KBM-7 (cell line): ENCODE data around the gene ZNF260.

Experiments used
- DNase-seq: peaks from one replicate; pipeline ENCODE4 v3.0.0-alpha.2; 2015
- in situ Hi-C: fragments of 300-500 bp; cut with MboI; formaldehyde crosslinking; loops from 2 replicates; pipeline ENCODE4 v1.14.3; 2020; ENCODE audit warnings: low sequenced_read_pairs, low pct_unique_long_range_greater_than_20kb, mixed read lengths

The ZNF260 gene

GRCh38 chr19:36528194-36528920, at the start of gene ZNF260:
Gene ZNF260 (minus strand): TSS chr19:36528271. CDS start chr19:36515238, 13,033 bp downstream.
- in situ Hi-C loops: no loop called here
- DNase-seq: peak; percentile 94

- in situ Hi-C loops: no loop called here
- DNase-seq: no peak
Observed at GRCh38 chr19:36577271-36577996, 49.4 kb upstream of the ZNF260 start.

GRCh38 chr19:36574741-36575140, 46.7 kb upstream of the ZNF260 start:
- no peak for DNase-seq
- in situ Hi-C loops: no loop called here

GRCh38 chr19:36573895-36574720, 46.0 kb upstream of the ZNF260 start:
- in situ Hi-C loops: no loop called here
- peak; percentile 48 for DNase-seq

GRCh38 chr19:36573020-36573894, 45.2 kb upstream of the ZNF260 start, which contains the start of gene ZNF529:
Gene ZNF529 (minus strand): TSS chr19:36573292. CDS start chr19:36572346, 946 bp downstream.
- DNase-seq: peak; percentile 96
- in situ Hi-C loops: no loop called here

DNA sequence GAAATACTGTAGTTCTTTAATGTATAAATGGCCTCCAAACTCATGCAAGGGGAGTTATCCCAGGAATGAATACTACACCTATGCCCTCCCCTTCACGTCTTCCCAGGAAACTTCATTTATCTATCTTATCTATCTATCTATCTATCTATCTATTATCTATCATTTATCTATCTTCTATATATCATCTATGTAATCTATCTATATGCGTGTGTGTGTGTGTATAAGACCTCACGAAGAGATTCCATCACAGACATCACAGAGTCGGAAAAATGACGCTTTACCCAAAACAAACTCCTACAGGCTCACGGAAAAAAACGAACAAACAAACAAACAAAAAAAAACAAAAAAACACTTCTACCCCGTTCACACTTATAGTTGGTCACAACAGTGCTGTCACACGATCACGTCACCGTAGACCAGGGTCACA, 44.5 kb upstream of the ZNF260 start:
- in situ Hi-C loops: no loop called here
- no peak for DNase-seq

DNA sequence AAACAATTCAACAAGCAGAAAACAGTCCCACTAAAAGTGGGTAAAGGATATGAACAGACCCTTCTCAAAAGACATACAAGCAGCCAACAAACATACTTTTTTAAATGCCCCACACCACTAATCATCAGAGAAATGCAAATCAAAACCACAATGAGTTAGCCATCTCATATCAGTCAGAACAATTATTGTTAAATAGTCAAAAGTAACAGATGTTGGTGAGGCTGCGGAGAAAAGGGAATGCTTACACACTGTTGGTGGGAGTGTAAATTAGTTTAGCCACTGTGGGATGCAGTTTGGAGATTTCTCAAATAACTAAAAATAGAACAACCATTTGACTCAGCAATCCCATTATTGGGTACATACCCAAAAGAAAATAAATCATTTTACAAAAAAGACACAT, 36.3 kb upstream of the ZNF260 start:
- no peak for DNase-seq
- in situ Hi-C loops: no loop called here

- DNase-seq: peak; percentile 45
- in situ Hi-C loops: no loop called here
Observed at GRCh38 chr19:36547001-36547732, 19.1 kb upstream of the ZNF260 start.

- DNase-seq: no peak
- in situ Hi-C loops: no loop called here
Observed at GRCh38 chr19:36528921-36529518, 949 bp upstream of the ZNF260 start.

GRCh38 chr19:36527873-36528193, 238 bp downstream of the ZNF260 start:
- in situ Hi-C loops: no loop called here
- DNase-seq: no peak

GRCh38 chr19:36527341-36527740, 730 bp downstream of the ZNF260 start:
- peak; percentile 6 for DNase-seq
- in situ Hi-C loops: no loop called here

DNA sequence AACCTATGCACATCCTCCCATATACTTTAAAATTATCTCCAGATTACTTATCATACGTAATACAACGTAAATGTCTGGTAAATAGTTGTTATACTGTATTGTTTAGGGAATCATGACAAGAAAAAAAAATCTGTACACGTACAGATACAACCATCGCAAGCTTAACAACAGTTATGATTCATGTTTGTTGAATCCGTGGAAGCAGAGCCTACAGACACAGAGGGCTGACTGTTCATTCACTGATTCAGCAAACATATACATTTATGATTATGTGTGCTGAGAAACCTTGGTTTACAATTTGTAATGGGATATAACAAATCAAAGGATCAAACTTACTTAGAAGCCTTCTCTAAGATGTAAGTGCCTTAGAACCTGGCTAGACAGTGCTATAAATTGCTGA, 1.5 kb downstream of the ZNF260 start:
- no peak for DNase-seq

DNA sequence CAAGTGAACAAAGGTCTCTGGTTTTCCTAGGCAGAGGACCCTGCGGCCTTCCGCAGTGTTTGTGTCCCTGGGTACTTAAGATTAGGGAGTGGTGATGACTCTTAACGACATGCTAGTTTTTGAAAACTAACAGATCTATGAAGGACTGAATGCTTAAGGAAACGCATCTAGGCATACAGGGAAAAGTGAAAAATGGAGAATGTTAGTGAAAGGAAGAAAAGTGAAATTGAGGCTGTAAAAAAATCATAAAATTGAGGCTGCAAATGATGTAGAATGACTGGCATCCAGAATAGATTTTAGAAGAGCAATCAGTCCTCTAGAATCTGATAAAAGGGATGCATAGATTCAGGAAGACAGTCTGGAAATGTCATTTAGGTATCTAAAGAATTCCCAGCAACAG, 3.5 kb downstream of the ZNF260 start:
- no peak for DNase-seq
- in situ Hi-C loops: no loop called here

More for the DNA sequence above, 1.5 kb downstream of the ZNF260 start:
- in situ Hi-C loops: no loop called here

- in situ Hi-C loops: no loop called here
Observed at GRCh38 chr19:36514012-36514612, 14.0 kb downstream of the ZNF260 start.

DNA sequence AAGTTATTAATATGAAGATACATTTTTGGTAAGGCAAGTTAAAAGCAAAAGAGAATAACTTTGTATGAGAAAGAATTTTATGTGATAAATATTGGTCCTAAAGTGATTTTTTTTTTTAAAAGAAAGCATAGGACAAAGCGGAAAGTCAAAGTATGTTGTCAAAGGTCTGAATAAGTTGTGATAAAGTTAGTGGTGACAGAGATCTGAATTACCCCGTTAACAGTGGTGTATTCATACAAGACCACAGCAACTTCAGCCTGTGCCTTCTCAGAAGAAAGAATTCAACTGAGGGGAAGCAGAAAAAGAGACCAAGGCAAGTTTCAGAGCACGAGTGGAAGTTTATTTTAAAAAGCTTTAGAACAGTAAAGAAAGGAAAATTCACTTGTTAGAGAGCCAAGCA, 19.7 kb downstream of the ZNF260 start:
- no peak for DNase-seq
- in situ Hi-C loops: no loop called here

More at GRCh38 chr19:36514012-36514612, 14.0 kb downstream of the ZNF260 start:
- peak; percentile 18 for DNase-seq

DNA sequence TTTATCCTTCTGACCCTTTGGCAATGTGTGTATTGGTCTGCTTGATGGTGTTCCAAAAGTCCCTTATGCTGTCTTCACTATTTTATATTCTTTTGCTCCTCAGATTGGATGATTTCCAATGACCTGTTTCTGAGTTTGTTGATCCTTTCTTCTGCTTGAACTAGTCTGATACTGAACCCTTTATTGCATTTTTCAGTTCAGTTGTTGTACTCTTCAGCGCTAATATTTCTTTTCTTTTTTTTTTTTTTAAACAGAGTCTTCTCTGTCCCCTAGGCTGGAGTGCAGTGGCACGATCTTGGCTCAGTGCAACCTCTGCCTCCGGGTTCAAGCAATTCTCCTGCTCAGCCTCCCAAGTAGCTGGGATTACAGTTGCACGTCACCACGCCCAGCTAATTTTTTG, 26.1 kb downstream of the ZNF260 start:
- in situ Hi-C loops: no loop called here
- DNase-seq: no peak

GRCh38 chr19:36497001-36497400, 31.1 kb downstream of the ZNF260 start:
- no peak for DNase-seq
- in situ Hi-C loops: no loop called here
